ENCODE measurements around the gene PCDHGC5.

Gene PCDHGC5

GRCh38 chr5:141512911-141513626 lies 24.2 kb downstream of the PCDHGC5 start:
- peak in 1 of 3 experiments; percentile 11 for DNase-seq (ENCODE audit: low read depth in 2 of 3, low spot score in 2 of 3)

GRCh38 chr5:141513627-141514329 lies 24.9 kb downstream of the PCDHGC5 start:
- DNase-seq (ENCODE audit: low read depth in 2 of 3, low spot score in 2 of 3) = peak; percentile 26 to 51 (median 42)

- DNase-seq (ENCODE audit: low read depth in 2 of 3, low spot score in 2 of 3) = no peak
Observed at GRCh38 chr5:141514330-141515133, 25.7 kb downstream of the PCDHGC5 start.

GRCh38 chr5:141515141-141515540 lies 26.3 kb downstream of the PCDHGC5 start:
- no peak for DNase-seq (ENCODE audit: low read depth in 2 of 3, low spot score in 2 of 3)

GRCh38 chr5:141515946-141516671 lies 27.2 kb downstream of the PCDHGC5 start:
- no peak for DNase-seq (ENCODE audit: low read depth in 2 of 3, low spot score in 2 of 3)

- DNase-seq (ENCODE audit: low read depth in 2 of 3, low spot score in 2 of 3) = no peak
Observed at GRCh38 chr5:141516672-141517025, 27.8 kb downstream of the PCDHGC5 start.

- DNase-seq (ENCODE audit: low read depth in 2 of 3, low spot score in 2 of 3) = no peak
Observed at GRCh38 chr5:141517312-141517711, 28.4 kb downstream of the PCDHGC5 start.

GRCh38 chr5:141517880-141518617 lies 29.2 kb downstream of the PCDHGC5 start:
- no peak for DNase-seq (ENCODE audit: low read depth in 2 of 3, low spot score in 2 of 3)

GRCh38 chr5:141518618-141519015 lies 29.7 kb downstream of the PCDHGC5 start:
- DNase-seq (ENCODE audit: low read depth in 2 of 3, low spot score in 2 of 3) = no peak

GRCh38 chr5:141519605-141520565 lies 31.0 kb downstream of the PCDHGC5 start:
- no peak for DNase-seq (ENCODE audit: low read depth in 2 of 3, low spot score in 2 of 3)

GRCh38 chr5:141521244-141521781 lies 32.4 kb downstream of the PCDHGC5 start:
- no peak for DNase-seq (ENCODE audit: low read depth in 2 of 3, low spot score in 2 of 3)

- no peak for DNase-seq (ENCODE audit: low read depth in 2 of 3, low spot score in 2 of 3)
Observed at GRCh38 chr5:141522301-141522700, 33.4 kb downstream of the PCDHGC5 start.

- DNase-seq (ENCODE audit: low read depth in 2 of 3, low spot score in 2 of 3) = no peak
Observed at GRCh38 chr5:141523991-141524390, 35.1 kb downstream of the PCDHGC5 start.

GRCh38 chr5:141524604-141525597 lies 36.0 kb downstream of the PCDHGC5 start:
- DNase-seq (ENCODE audit: low read depth in 2 of 3, low spot score in 2 of 3) = peak in 2 of 3 experiments; percentile 16 to 19

GRCh38 chr5:141525653-141526052 lies 36.8 kb downstream of the PCDHGC5 start:
- DNase-seq (ENCODE audit: low read depth in 2 of 3, low spot score in 2 of 3) = no peak

- DNase-seq (ENCODE audit: low read depth in 2 of 3, low spot score in 2 of 3) = no peak
Observed at GRCh38 chr5:141527426-141527825, 38.5 kb downstream of the PCDHGC5 start.

GRCh38 chr5:141528291-141528984 lies 39.6 kb downstream of the PCDHGC5 start:
- no peak for DNase-seq (ENCODE audit: low read depth in 2 of 3, low spot score in 2 of 3)

Data from activated CD8-positive, alpha-beta memory T cell treated with anti-CD3 and anti-CD28 coated beads for 48 hours (primary cell).